D721Med (cell line): ENCODE data around the gene PLD4.

Experiments
- DNase-seq: peaks from one replicate; pipeline ENCODE4 v3.0.0; 2011; ENCODE audit warnings: low spot score; ENCODE audit not compliant: insufficient read length
- FAIRE-seq: peaks from 2 replicates; lab custom pipeline; 2011; peaks lifted over from hg19 to GRCh38; lab: Jason Lieb, UNC
- CTCF ChIP-seq: IDR thresholded peaks from 2 replicates; pipeline ENCODE4 v1.5.1; 2012; ENCODE audit warnings: mild to moderate bottlenecking, control low read depth; ENCODE audit not compliant: insufficient read depth; ENCODE audit errors: missing control alignments

Gene PLD4

GRCh38 chr14:104892531-104893434, 31.9 kb upstream of the PLD4 start:
- no peak for TF ChIP-seq CTCF
- DNase-seq (no peak), FAIRE-seq (no peak)

GRCh38 chr14:104893435-104894207, 31.1 kb upstream of the PLD4 start:
- no peak for FAIRE-seq
- TF ChIP-seq CTCF = no peak
- DNase-seq = no peak

GRCh38 chr14:104894331-104895206, 30.1 kb upstream of the PLD4 start:
- DNase-seq (no peak), FAIRE-seq (no peak)
- TF ChIP-seq CTCF = no peak

GRCh38 chr14:104895207-104895785, 29.4 kb upstream of the PLD4 start:
- TF ChIP-seq CTCF = no peak
- DNase-seq (no peak), FAIRE-seq (no peak)

- FAIRE-seq (no peak), DNase-seq (no peak)
- TF ChIP-seq CTCF = no peak
These were observed 28.7 kb upstream of the PLD4 start for GRCh38 chr14:104895786-104896661.
